OCI-LY7 (cell line): ENCODE measurements around the gene MEF2C.

ENCODE experiments used
- EZH2phosphoT487 ChIP-seq: fragments of 200-600 bp; sonication (generic); IDR thresholded peaks from 2 replicates; pipeline ENCODE4 v1.6.1; 2018; ENCODE audit warnings: low read depth, borderline replicate concordance, mild to moderate bottlenecking, mixed run types, antibody characterized with exemption, low read length, moderate library complexity, mixed read lengths
- TF ChIP-seq, protein P1 (sequence below): fragments of 200-600 bp; sonication (generic); conservative IDR thresholded peaks from 2 replicates; pipeline ENCODE4 v1.5.1; 2014; ENCODE audit warnings: mild to moderate bottlenecking, antibody characterized with exemption, low read length, moderate library complexity, mixed read lengths

GRCh38 chr5:88873447-88873846 is 9.5 kb downstream of the MEF2C start:
- TF ChIP-seq, protein P1, sequence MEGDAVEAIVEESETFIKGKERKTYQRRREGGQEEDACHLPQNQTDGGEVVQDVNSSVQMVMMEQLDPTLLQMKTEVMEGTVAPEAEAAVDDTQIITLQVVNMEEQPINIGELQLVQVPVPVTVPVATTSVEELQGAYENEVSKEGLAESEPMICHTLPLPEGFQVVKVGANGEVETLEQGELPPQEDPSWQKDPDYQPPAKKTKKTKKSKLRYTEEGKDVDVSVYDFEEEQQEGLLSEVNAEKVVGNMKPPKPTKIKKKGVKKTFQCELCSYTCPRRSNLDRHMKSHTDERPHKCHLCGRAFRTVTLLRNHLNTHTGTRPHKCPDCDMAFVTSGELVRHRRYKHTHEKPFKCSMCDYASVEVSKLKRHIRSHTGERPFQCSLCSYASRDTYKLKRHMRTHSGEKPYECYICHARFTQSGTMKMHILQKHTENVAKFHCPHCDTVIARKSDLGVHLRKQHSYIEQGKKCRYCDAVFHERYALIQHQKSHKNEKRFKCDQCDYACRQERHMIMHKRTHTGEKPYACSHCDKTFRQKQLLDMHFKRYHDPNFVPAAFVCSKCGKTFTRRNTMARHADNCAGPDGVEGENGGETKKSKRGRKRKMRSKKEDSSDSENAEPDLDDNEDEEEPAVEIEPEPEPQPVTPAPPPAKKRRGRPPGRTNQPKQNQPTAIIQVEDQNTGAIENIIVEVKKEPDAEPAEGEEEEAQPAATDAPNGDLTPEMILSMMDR: no peak
- TF ChIP-seq EZH2phosphoT487: no peak
